Mesendoderm (in vitro differentiated cells): Measurements from ENCODE around the gene RBM26.

Experiments used
- DNase-seq: peaks from one replicate; pipeline ENCODE4 v3.0.0; 2013
- H2AK5ac ChIP-seq: 2 replicates; pipeline ENCODE4 v1.6.1; 2013; ENCODE audit warnings: low read length, inconsistent platforms
- H2BK120ac ChIP-seq: 2 replicates; pipeline ENCODE4 v1.6.1; 2013; ENCODE audit warnings: low read depth, mild to moderate bottlenecking, low read length, moderate library complexity, mixed read lengths
- H2BK15ac ChIP-seq: replicated peaks from 2 replicates; pipeline ENCODE4 v1.6.1; 2013; ENCODE audit warnings: low read depth, mild to moderate bottlenecking, moderate library complexity
- H2BK5ac ChIP-seq: 2 replicates; pipeline ENCODE4 v1.6.1; 2013; ENCODE audit warnings: low read length, inconsistent platforms
- H3K18ac ChIP-seq: 2 replicates; pipeline ENCODE4 v1.6.1; 2013; ENCODE audit warnings: mild to moderate bottlenecking, low read length, mixed read lengths
- H3K23ac ChIP-seq: one replicate; pipeline ENCODE4 v1.6.1; 2013; ENCODE audit warnings: low read length
- H3K27ac ChIP-seq: 2 replicates; pipeline ENCODE4 v1.5.1; 2013; ENCODE audit warnings: low read depth, mild to moderate bottlenecking, inconsistent platforms, low read length, moderate library complexity
- H3K27me3 ChIP-seq: 2 replicates; pipeline ENCODE4 v1.6.1; 2013; ENCODE audit warnings: low read length, control low read depth, mild to moderate bottlenecking, inconsistent platforms; ENCODE audit not compliant: insufficient read depth, poor library complexity
- H3K36me3 ChIP-seq: 2 replicates; pipeline ENCODE4 v1.6.1; 2013; ENCODE audit warnings: low read length, inconsistent platforms; ENCODE audit not compliant: control insufficient read depth, insufficient read depth
- H3K4ac ChIP-seq: one replicate; pipeline ENCODE4 v1.6.1; 2013; ENCODE audit warnings: low read depth, mild to moderate bottlenecking, low read length, moderate library complexity
- H3K4me1 ChIP-seq: 2 replicates; pipeline ENCODE4 v1.6.1; 2013; ENCODE audit warnings: low read depth, low read length, inconsistent platforms; ENCODE audit not compliant: control insufficient read depth
- H3K4me2 ChIP-seq: 2 replicates; pipeline ENCODE4 v1.6.1; 2013; ENCODE audit warnings: low read length
- H3K4me3 ChIP-seq: 2 replicates; pipeline ENCODE4 v1.5.1; 2013; ENCODE audit warnings: mild to moderate bottlenecking, low read length
- H3K56ac ChIP-seq: one replicate; pipeline ENCODE4 v1.6.1; 2013; ENCODE audit warnings: low read length
- H3K79me1 ChIP-seq: 2 replicates; pipeline ENCODE4 v1.6.1; 2013; ENCODE audit warnings: low read length, inconsistent platforms
- H3K79me2 ChIP-seq: 2 replicates; pipeline ENCODE4 v1.6.1; 2013; ENCODE audit warnings: mild to moderate bottlenecking, low read length; ENCODE audit not compliant: control insufficient read depth, insufficient read depth
- H3K9ac ChIP-seq: 2 replicates; pipeline ENCODE4 v1.6.1; 2013; ENCODE audit warnings: low read length, inconsistent platforms
- H4K5ac ChIP-seq: one replicate; pipeline ENCODE4 v1.6.1; 2013; ENCODE audit warnings: low read length
- H4K8ac ChIP-seq: one replicate; pipeline ENCODE4 v1.6.1; 2013; ENCODE audit warnings: low read depth, mild to moderate bottlenecking, control low read depth, low read length, moderate library complexity
- WGBS: extraction: QIAGEN DNeasy Blood & Tissue Kit; methylation state at CpG from one replicate; pipeline ENCODE4 v1.1.7; 2013; ENCODE audit warnings: low lambda C conversion rate, missing lambda C conversion rate; ENCODE audit not compliant: insufficient coverage; ENCODE audit errors: extremely low coverage; 5-methylcytosine and 5-hydroxymethylcytosine counted together

The RBM26 gene

GRCh38 chr13:79417741-79418140 is 11.7 kb upstream of the RBM26 start:
- no peak for DNase-seq
- no peaks in the 10 kb centered on the region for H3K27me3 ChIP-seq
- no peaks in the 10 kb centered on the region for H3K79me1 ChIP-seq
- H2BK5ac ChIP-seq: no peak overlapping the region
- no peak overlapping the region for H3K27ac ChIP-seq
- H2BK15ac ChIP-seq: no peak overlapping the region
- no peak overlapping the region for H3K4me3 ChIP-seq
- H3K4ac ChIP-seq: no peak overlapping the region
- H3K18ac ChIP-seq: no peak overlapping the region
- H3K79me2 ChIP-seq: no peaks in the 10 kb centered on the region
- no peak overlapping the region for H3K9ac ChIP-seq
- no peak overlapping the region for H3K4me2 ChIP-seq
- H4K5ac ChIP-seq: no peak overlapping the region
- no peaks in the 10 kb centered on the region for H3K36me3 ChIP-seq
- H3K4me1 ChIP-seq: no peaks in the 10 kb centered on the region
- no peak overlapping the region for H3K56ac ChIP-seq
- no peak overlapping the region for H4K8ac ChIP-seq
- H3K23ac ChIP-seq: no peak overlapping the region
- no peak overlapping the region for H2BK120ac ChIP-seq
- H2AK5ac ChIP-seq: no peak overlapping the region

DNA sequence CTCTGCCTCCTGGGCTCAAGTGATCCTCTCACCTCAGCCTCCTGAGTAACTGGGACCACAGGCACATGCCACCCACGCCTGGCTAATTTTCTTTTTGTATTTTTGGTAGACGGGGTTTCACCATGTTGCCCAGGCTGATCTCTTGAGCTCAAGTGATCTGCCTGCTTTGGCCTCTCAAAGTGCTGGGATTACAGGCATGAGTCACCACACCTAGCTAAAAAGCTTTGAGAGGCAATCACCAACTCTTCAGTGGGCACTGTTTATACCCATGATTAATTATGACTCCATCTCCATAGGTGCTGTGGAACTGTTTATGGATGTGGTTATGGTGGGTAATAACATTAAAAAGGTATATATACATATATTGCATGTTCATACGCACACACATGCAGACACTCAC is 7.5 kb upstream of the RBM26 start:
- H4K5ac ChIP-seq: no peak overlapping the region
- WGBS: no CpG with 5 or more reads among the region's 3 CpGs
- no peak overlapping the region for H3K4me3 ChIP-seq
- H3K79me2 ChIP-seq: no peaks in the 10 kb centered on the region
- no peak for DNase-seq
- no peak overlapping the region for H2BK15ac ChIP-seq
- H3K4me2 ChIP-seq: no peak overlapping the region
- H3K18ac ChIP-seq: no peak overlapping the region
- no peaks in the 10 kb centered on the region for H3K27me3 ChIP-seq
- no peak overlapping the region for H3K9ac ChIP-seq
- H2AK5ac ChIP-seq: no peak overlapping the region
- H3K79me1 ChIP-seq: no peaks in the 10 kb centered on the region
- H4K8ac ChIP-seq: no peak overlapping the region
- no peak overlapping the region for H2BK120ac ChIP-seq
- no peak overlapping the region for H3K23ac ChIP-seq
- H3K4me1 ChIP-seq: no peaks in the 10 kb centered on the region
- H3K36me3 ChIP-seq: no peaks in the 10 kb centered on the region
- no peak overlapping the region for H3K4ac ChIP-seq
- H3K56ac ChIP-seq: no peak overlapping the region
- H2BK5ac ChIP-seq: no peak overlapping the region
- H3K27ac ChIP-seq: no peak overlapping the region

GRCh38 chr13:79409828-79410227 is 3.8 kb upstream of the RBM26 start:
- Histone ChIP-seq H2BK15ac (no peak overlapping the region), H3K18ac (no peak overlapping the region), H3K36me3 (no peaks in the 10 kb centered on the region), H3K27me3 (no peaks in the 10 kb centered on the region), H3K4me2 (no peak overlapping the region), H3K23ac (no peak overlapping the region), H2BK120ac (no peak overlapping the region), H3K4ac (no peak overlapping the region), H3K4me1 (no peaks in the 10 kb centered on the region), H3K79me1 (no peaks in the 10 kb centered on the region), H3K79me2 (peaks cover 10% of the 10 kb centered on the region), H2BK5ac (no peak overlapping the region), H3K27ac (no peak overlapping the region), H2AK5ac (no peak overlapping the region), H3K56ac (no peak overlapping the region), H4K8ac (no peak overlapping the region), H3K4me3 (no peak overlapping the region), H4K5ac (no peak overlapping the region), H3K9ac (no peak overlapping the region)
- DNase-seq: no peak
- no CpG with 5 or more reads among the region's 4 CpGs for WGBS

DNA sequence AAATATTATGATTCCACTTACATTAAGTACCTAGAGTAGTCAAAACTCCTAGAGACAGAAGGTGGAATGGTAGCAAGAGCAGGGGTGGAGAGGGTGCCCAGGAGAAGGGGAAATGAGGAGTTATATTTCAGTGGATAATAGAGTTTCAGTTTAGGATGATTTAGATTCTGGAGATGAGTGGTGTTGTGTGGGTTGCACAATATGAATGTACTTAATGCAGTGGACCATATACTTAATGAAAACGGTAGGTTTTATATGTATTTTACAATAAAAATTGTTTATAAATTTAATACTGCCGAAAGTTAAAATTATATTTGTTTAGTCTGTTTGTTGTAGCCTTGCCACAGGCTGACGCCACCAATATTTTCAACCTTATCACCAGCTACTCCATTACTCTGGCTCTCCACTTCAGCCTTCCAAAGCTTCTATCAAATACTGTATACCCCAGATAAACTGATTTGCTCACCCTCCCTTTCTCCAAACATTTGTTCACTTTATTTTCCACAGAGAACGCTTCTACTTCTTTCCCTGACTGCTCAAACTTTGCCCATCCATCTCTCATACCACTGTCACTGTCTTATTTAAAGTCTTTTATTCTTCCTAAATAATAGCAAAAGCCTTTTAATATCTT is 1.4 kb upstream of the RBM26 start:
- no peak overlapping the region for H3K4ac ChIP-seq
- no peak overlapping the region for H2BK120ac ChIP-seq
- H2AK5ac ChIP-seq: no peak overlapping the region
- H3K23ac ChIP-seq: no peak overlapping the region
- no peak overlapping the region for H4K8ac ChIP-seq
- H4K5ac ChIP-seq: no peak overlapping the region
- WGBS: 100% methylated on average over 1 of the region's 4 CpGs
- no peak overlapping the region for H3K4me2 ChIP-seq
- H3K9ac ChIP-seq: peak overlapping the region; percentile 31
- no peaks in the 10 kb centered on the region for H3K79me1 ChIP-seq
- H2BK15ac ChIP-seq: no peak overlapping the region
- no peak overlapping the region for H3K4me3 ChIP-seq
- no peak for DNase-seq
- no peaks in the 10 kb centered on the region for H3K36me3 ChIP-seq
- peaks cover 34% of the 10 kb centered on the region for H3K79me2 ChIP-seq
- no peak overlapping the region for H3K18ac ChIP-seq
- no peak overlapping the region for H3K56ac ChIP-seq
- H2BK5ac ChIP-seq: no peak overlapping the region
- H3K27ac ChIP-seq: no peak overlapping the region
- no peaks in the 10 kb centered on the region for H3K27me3 ChIP-seq
- H3K4me1 ChIP-seq: peaks cover 8% of the 10 kb centered on the region

- H3K27me3 ChIP-seq: no peaks in the 10 kb centered on the region
- peaks cover 11% of the 10 kb centered on the region for H3K4me1 ChIP-seq
- peaks cover 38% of the 10 kb centered on the region for H3K79me2 ChIP-seq
- no peak overlapping the region for H3K23ac ChIP-seq
- peak overlapping the region; percentile 98 for H3K4me3 ChIP-seq
- H3K9ac ChIP-seq: peak overlapping the region; percentile 98
- peak overlapping the region; percentile 12 for H3K4me2 ChIP-seq
- H2AK5ac ChIP-seq: no peak overlapping the region
- H3K27ac ChIP-seq: no peak overlapping the region
- H3K79me1 ChIP-seq: no peaks in the 10 kb centered on the region
- peak overlapping the region; percentile 77 for H3K4ac ChIP-seq
- DNase-seq: no peak
- WGBS: no CpG with 5 or more reads among the region's 4 CpGs
- peak overlapping the region; percentile 1 for H4K8ac ChIP-seq
- H4K5ac ChIP-seq: no peak overlapping the region
- no peak overlapping the region for H2BK15ac ChIP-seq
- no peak overlapping the region for H2BK120ac ChIP-seq
- H3K56ac ChIP-seq: peak overlapping the region; percentile 99
- H3K36me3 ChIP-seq: no peaks in the 10 kb centered on the region
- H3K18ac ChIP-seq: peak overlapping the region; percentile 82
- no peak overlapping the region for H2BK5ac ChIP-seq
Observed at GRCh38 chr13:79406597-79406908, 498 bp upstream of the RBM26 start.

DNA sequence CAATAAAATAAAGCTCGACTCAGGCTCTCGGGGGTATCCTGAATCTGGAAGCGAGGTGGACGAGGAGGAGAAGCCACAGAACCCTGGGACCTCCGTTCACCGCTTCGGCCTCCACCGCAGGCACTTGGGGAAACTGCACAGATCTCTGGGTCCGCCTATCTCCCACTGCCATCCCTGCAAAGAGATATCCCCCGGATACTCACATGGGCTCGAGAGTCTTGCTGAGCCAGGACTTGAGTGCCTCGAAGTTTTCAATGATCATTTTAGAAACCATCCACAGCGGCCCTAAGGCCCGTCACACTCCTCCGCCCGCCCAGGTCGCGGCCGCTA is 589 bp downstream of the RBM26 start:
- Histone ChIP-seq H3K79me1 (no peaks in the 10 kb centered on the region), H3K23ac (peak overlapping the region; percentile 83), H3K79me2 (peaks cover 46% of the 10 kb centered on the region), H3K4me1 (peaks cover 11% of the 10 kb centered on the region), H3K9ac (peak overlapping the region; percentile 98), H3K4ac (peak overlapping the region; percentile 82), H3K18ac (peak overlapping the region; percentile 95), H4K5ac (no peak overlapping the region), H3K27ac (peak overlapping the region; percentile 96), H2BK5ac (no peak overlapping the region), H2BK15ac (no peak overlapping the region), H3K36me3 (no peaks in the 10 kb centered on the region), H3K4me2 (peak overlapping the region; percentile 95), H3K56ac (peak overlapping the region; percentile 99), H3K4me3 (peak overlapping the region; percentile 98), H2BK120ac (peak overlapping the region; percentile 69), H3K27me3 (no peaks in the 10 kb centered on the region), H2AK5ac (no peak overlapping the region), H4K8ac (no peak overlapping the region)
- WGBS: no CpG with 5 or more reads among the region's 19 CpGs
- DNase-seq: peak; percentile 50
